ENCODE data around the gene FMO4. TPM values are rescaled to one million over a fixed set of nuclear protein-coding genes. Genes with fewer than 3 reads are reported as not detected.

The FMO4 gene, protein sequence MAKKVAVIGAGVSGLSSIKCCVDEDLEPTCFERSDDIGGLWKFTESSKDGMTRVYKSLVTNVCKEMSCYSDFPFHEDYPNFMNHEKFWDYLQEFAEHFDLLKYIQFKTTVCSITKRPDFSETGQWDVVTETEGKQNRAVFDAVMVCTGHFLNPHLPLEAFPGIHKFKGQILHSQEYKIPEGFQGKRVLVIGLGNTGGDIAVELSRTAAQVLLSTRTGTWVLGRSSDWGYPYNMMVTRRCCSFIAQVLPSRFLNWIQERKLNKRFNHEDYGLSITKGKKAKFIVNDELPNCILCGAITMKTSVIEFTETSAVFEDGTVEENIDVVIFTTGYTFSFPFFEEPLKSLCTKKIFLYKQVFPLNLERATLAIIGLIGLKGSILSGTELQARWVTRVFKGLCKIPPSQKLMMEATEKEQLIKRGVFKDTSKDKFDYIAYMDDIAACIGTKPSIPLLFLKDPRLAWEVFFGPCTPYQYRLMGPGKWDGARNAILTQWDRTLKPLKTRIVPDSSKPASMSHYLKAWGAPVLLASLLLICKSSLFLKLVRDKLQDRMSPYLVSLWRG
- total RNA-seq (10 to 100 TPM in 1 of 2 donors, 1 to 10 TPM in 1; 2.7 to 12.5 TPM), polyA plus RNA-seq (1 to 10 TPM; 2.2 to 3.2 TPM)
- long read RNA-seq, donor 1 = 0 reads
- long read RNA-seq, donor 2 = 0 reads
- long read RNA-seq, donor 3 = 0 reads
- long read RNA-seq, donor 4 = 0 reads
- long read RNA-seq, donor 5 = 0 reads

DNA sequence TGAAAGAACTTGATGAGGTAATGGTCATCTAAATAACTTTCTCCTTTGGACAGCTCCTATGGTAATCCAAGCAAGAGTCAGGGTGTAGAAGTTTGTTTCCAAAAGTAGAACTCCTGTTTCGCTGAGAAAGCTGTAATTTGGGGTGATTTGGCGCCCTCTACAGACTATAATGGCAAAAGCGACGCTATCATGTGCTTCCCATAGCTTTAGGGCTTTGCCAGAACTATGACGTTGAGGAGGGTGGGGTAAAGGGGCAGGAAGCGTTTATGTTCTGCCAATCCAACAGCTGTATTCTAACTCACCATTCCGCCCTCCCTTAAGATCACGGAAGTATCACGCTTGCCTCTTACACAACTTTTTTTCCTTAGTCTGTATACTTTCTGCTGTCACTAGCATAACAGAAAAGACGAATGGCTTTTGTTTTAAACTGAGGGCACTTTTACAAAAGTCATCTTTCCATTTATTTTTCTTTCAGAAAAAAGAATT is at the start of gene FMO4:
FMO4 (plus strand) TSS at position 349 of the 486 bp plus-strand sequence. CDS start 5,643 bp downstream, outside the sequence.
- peak within 1 kb of the TSS in 1 of 2 donors; percentile 97 for H3K9ac ChIP-seq (ENCODE audit: insufficient read depth in 1 of 2, low read length in 2 of 2)
- H3K9me3 ChIP-seq (ENCODE audit: control insufficient read depth in 4 of 4, insufficient read depth in 3 of 4, low read length in 3 of 4) = no peaks in the 10 kb centered on the region
- TF ChIP-seq, protein P1, sequence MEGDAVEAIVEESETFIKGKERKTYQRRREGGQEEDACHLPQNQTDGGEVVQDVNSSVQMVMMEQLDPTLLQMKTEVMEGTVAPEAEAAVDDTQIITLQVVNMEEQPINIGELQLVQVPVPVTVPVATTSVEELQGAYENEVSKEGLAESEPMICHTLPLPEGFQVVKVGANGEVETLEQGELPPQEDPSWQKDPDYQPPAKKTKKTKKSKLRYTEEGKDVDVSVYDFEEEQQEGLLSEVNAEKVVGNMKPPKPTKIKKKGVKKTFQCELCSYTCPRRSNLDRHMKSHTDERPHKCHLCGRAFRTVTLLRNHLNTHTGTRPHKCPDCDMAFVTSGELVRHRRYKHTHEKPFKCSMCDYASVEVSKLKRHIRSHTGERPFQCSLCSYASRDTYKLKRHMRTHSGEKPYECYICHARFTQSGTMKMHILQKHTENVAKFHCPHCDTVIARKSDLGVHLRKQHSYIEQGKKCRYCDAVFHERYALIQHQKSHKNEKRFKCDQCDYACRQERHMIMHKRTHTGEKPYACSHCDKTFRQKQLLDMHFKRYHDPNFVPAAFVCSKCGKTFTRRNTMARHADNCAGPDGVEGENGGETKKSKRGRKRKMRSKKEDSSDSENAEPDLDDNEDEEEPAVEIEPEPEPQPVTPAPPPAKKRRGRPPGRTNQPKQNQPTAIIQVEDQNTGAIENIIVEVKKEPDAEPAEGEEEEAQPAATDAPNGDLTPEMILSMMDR (IDR thresholded peaks at IDR 0.05; ENCODE audit: control extremely low read depth, extremely low read depth) = peak; percentile 79

DNA sequence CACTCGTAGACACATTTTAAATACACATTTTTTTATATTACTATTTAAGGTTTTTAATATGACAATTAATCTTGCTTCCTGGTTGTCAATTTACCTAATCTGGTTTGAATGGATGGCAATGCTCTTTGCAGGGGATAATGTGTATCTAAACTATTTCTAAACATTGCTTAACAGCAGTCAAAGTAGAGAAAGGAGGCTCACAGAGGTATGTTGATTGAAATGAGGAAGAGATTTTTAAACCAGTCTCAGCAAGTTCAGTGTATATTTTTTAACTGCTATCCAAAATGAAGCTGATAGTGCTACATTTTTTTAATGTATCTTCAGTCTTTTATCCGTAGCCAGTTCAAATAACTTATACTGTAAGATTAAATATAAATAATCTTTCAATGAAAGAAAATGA is 48.3 kb upstream of the FMO4 start:
- DNase-seq (no peak), ATAC-seq (ENCODE audit: insufficient read depth, low FRiP score) (no peak)
- WGBS, 2 donors = 75 to 82% methylated on average over 2 of the region's 2 CpGs
- Histone ChIP-seq H3K36me3 (ENCODE audit: control insufficient read depth in 4 of 4, insufficient read depth in 4 of 4, low read length in 4 of 4) (no peaks in the 10 kb centered on the region), H3K27me3 (ENCODE audit: control insufficient read depth in 3 of 3, insufficient read depth in 3 of 3, low read length in 2 of 3) (no peaks in the 10 kb centered on the region), H3K4me1 (ENCODE audit: control insufficient read depth in 5 of 5, insufficient read depth in 5 of 5, low read length in 5 of 5) (peaks cover 0 to 8% (median 2%) of the 10 kb centered on the region in 5 donors), H3K9me3 (ENCODE audit: control insufficient read depth in 4 of 4, insufficient read depth in 3 of 4, low read length in 3 of 4) (no peaks in the 10 kb centered on the region), H3K4me3 (no peak overlapping the region), H3K27ac (ENCODE audit: low read depth in 1 of 2, low read length in 1 of 2) (no peak overlapping the region), H3K9ac (ENCODE audit: insufficient read depth in 1 of 2, low read length in 2 of 2) (no peak overlapping the region)
- TF ChIP-seq, protein P1 (IDR thresholded peaks at IDR 0.05; ENCODE audit: control extremely low read depth, extremely low read depth) = no peak

More for the DNA sequence above, at the start of gene FMO4:
- peak within 1 kb of the TSS in 1 of 2 donors; percentile 64 for H3K27ac ChIP-seq (ENCODE audit: low read depth in 1 of 2, low read length in 1 of 2)
- no peaks in the 10 kb centered on the region for H3K27me3 ChIP-seq (ENCODE audit: control insufficient read depth in 3 of 3, insufficient read depth in 3 of 3, low read length in 2 of 3)
- ATAC-seq (ENCODE audit: insufficient read depth, low FRiP score) (peak; percentile 98), DNase-seq (peak; percentile 97 to 100 (median 100))
- H3K36me3 ChIP-seq (ENCODE audit: control insufficient read depth in 4 of 4, insufficient read depth in 4 of 4, low read length in 4 of 4) = no peaks in the 10 kb centered on the region
- peaks cover 0 to 7% (median 0%) of the 10 kb centered on the region in 5 donors for H3K4me1 ChIP-seq (ENCODE audit: control insufficient read depth in 5 of 5, insufficient read depth in 5 of 5, low read length in 5 of 5)
- 0 to 1% methylated on average over 10 of the region's 10 CpGs for WGBS, 2 donors
- no peak within 1 kb of the TSS for H3K4me3 ChIP-seq

DNA sequence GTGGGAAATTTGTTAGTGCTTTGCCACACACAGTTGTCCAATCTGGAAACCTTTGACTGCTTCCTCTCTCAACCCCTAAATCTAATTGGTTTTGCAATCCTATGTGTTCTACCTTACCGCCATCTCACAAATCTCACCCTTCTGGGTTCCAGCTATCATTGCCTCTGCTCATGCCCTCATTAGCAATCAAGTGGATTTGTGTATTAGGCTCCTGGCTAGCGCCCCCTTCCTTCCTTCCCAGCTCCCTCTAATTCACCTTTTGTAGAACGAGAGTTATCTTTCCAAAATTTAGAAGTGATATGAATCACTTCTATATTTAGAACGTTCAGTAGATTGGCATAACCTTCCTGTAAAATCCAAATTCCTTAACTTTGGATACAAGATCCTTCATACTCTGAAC is 47.1 kb upstream of the FMO4 start:
- no peak overlapping the region for H3K27ac ChIP-seq (ENCODE audit: low read depth in 1 of 2, low read length in 1 of 2)
- ATAC-seq (ENCODE audit: insufficient read depth, low FRiP score) = no peak
- TF ChIP-seq, protein P1 (IDR thresholded peaks at IDR 0.05; ENCODE audit: control extremely low read depth, extremely low read depth) = no peak

More for the DNA sequence above, 47.1 kb upstream of the FMO4 start:
- Histone ChIP-seq H3K27me3 (ENCODE audit: control insufficient read depth in 3 of 3, insufficient read depth in 3 of 3, low read length in 2 of 3) (no peaks in the 10 kb centered on the region), H3K9ac (ENCODE audit: insufficient read depth in 1 of 2, low read length in 2 of 2) (no peak overlapping the region), H3K36me3 (ENCODE audit: control insufficient read depth in 4 of 4, insufficient read depth in 4 of 4, low read length in 4 of 4) (no peaks in the 10 kb centered on the region), H3K4me3 (no peak overlapping the region), H3K4me1 (ENCODE audit: control insufficient read depth in 5 of 5, insufficient read depth in 5 of 5, low read length in 5 of 5) (peaks cover 0 to 8% (median 2%) of the 10 kb centered on the region in 5 donors), H3K9me3 (ENCODE audit: control insufficient read depth in 4 of 4, insufficient read depth in 3 of 4, low read length in 3 of 4) (no peaks in the 10 kb centered on the region)
- 73 to 77% methylated on average over 4 of the region's 4 CpGs for WGBS, 2 donors
- no peak for DNase-seq

Measured in lung (tissue), 16 donors.